ENCODE data around the gene TMEM263. TPM values are rescaled to one million over a fixed set of nuclear protein-coding genes. Genes with fewer than 3 reads are reported as not detected.

Gene TMEM263
- total and polyA plus RNA-seq, 2 donors (not counting 3 experiments of a cell fraction or from before 2014, with no cell fraction given), result 22.5 to 72.5 TPM

DNA sequence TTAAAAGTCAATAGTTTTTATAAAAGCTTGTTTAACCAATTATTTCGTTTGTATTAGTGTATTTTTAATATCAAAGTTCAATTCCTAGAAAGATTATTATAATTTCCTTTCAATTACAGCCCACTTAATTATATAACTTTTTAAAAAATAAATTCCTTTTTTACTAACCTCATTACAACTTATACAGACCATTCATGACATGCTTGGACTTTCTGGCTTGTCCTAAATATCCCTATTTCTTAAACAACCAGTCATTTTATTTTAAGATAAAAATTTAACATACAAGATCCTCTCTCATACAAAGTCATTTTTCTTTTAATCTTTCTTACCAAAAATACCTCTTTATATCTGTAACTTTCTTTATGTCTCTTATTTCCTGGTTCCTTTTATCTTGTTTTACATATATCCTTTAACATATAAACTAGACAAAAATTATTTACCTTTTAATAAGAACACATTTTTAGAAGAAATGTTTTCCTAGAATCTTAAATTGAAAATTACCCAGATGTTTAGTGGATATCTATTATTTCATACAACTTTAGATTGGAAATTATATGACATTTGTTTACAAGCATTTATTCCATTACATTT lies 10.4 kb upstream of the TMEM263 start:
- POLR2A ChIA-PET, result no interaction called here
- intact Hi-C loops (cut with micrococcal nuclease), result no loop called here
- no peak overlapping the region for H3K9ac ChIP-seq (replicated peaks; ENCODE audit: extremely low read depth, insufficient read depth, low read length)
- H3K4me3 ChIP-seq (replicated peaks in 1 of 3; ENCODE audit: insufficient read depth in 1 of 3, low read depth in 1 of 3, low read length in 3 of 3), result no peak overlapping the region
- no peak for TF ChIP-seq MYC (IDR thresholded peaks at IDR 0.05; ENCODE audit: low read depth, low read length)
- TF ChIP-seq FOS (IDR thresholded peaks at IDR 0.05; ENCODE audit: borderline replicate concordance, insufficient read depth, low read length), result no peak
- TF ChIP-seq, protein P1, sequence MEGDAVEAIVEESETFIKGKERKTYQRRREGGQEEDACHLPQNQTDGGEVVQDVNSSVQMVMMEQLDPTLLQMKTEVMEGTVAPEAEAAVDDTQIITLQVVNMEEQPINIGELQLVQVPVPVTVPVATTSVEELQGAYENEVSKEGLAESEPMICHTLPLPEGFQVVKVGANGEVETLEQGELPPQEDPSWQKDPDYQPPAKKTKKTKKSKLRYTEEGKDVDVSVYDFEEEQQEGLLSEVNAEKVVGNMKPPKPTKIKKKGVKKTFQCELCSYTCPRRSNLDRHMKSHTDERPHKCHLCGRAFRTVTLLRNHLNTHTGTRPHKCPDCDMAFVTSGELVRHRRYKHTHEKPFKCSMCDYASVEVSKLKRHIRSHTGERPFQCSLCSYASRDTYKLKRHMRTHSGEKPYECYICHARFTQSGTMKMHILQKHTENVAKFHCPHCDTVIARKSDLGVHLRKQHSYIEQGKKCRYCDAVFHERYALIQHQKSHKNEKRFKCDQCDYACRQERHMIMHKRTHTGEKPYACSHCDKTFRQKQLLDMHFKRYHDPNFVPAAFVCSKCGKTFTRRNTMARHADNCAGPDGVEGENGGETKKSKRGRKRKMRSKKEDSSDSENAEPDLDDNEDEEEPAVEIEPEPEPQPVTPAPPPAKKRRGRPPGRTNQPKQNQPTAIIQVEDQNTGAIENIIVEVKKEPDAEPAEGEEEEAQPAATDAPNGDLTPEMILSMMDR (IDR thresholded peaks at IDR 0.05; ENCODE audit: extremely low read depth in 1 of 2, insufficient read depth in 1 of 2, low read depth in 1 of 2, low read length in 2 of 2), result no peak
- no peak for TF ChIP-seq POLR2AphosphoS5 (IDR thresholded peaks at IDR 0.05; ENCODE audit: insufficient read depth, low read depth, low read length)
- TF ChIP-seq, protein P2, sequence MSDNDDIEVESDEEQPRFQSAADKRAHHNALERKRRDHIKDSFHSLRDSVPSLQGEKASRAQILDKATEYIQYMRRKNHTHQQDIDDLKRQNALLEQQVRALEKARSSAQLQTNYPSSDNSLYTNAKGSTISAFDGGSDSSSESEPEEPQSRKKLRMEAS (IDR thresholded peaks at IDR 0.05; ENCODE audit: insufficient read depth, insufficient read length), result no peak
- TF ChIP-seq EZH2 (IDR thresholded peaks at IDR 0.05; ENCODE audit: borderline replicate concordance, low read depth, low read length, severe bottlenecking), result no peak
- no peak for TF ChIP-seq GATA2 (IDR thresholded peaks at IDR 0.05; ENCODE audit: insufficient read depth, insufficient read length, low read depth, low read length)
- no peak for TF ChIP-seq POLR2A (IDR thresholded peaks at IDR 0.05; ENCODE audit: low read depth, low read length)
- TF ChIP-seq JUN (IDR thresholded peaks at IDR 0.05; ENCODE audit: borderline replicate concordance, insufficient read depth, insufficient read length, low read depth), result no peak
- H2AFZ ChIP-seq (ENCODE audit: low read depth, low read length), result no peak overlapping the region
- FAIRE-seq (no peak), DNase-seq (ENCODE audit: low read depth, low spot score) (no peak)
- no peaks in the 10 kb centered on the region for H3K36me3 ChIP-seq (ENCODE audit: control insufficient read depth in 2 of 2, extremely low read depth in 1 of 2, insufficient read depth in 2 of 2, low read length in 2 of 2)
- no peaks in the 10 kb centered on the region for H3K4me1 ChIP-seq (ENCODE audit: control insufficient read depth, extremely low read depth, insufficient read depth, low read length)
- BruUV-seq (replicated peaks), result no TSS peak
- dilution Hi-C loops (cut with MboI; ENCODE audit: extremely low pct_ligation_motif_present, low sequenced_read_pairs), result no loop called here
- H3K9me1 ChIP-seq (replicated peaks; ENCODE audit: control insufficient read depth, extremely low read depth, insufficient read depth, low read length), result no peaks in the 10 kb centered on the region
- H3K27ac ChIP-seq (ENCODE audit: insufficient read depth, low read depth, low read length), result no peak overlapping the region
- no peaks in the 10 kb centered on the region for H3K9me3 ChIP-seq (replicated peaks; ENCODE audit: control insufficient read depth, insufficient read depth, low read length)
- H3K79me2 ChIP-seq (ENCODE audit: control insufficient read depth, insufficient read depth, low read length), result no peaks in the 10 kb centered on the region
- H3K4me2 ChIP-seq (ENCODE audit: insufficient read depth, low read length), result no peak overlapping the region
- CTCF ChIA-PET, result no interaction called here
- no peaks in the 10 kb centered on the region for H4K20me1 ChIP-seq (replicated peaks; ENCODE audit: control insufficient read depth, extremely low read depth, insufficient read depth, low read length)
- peaks cover 5 to 6% of the 10 kb centered on the region in 2 experiments for H3K27me3 ChIP-seq (ENCODE audit: control insufficient read depth in 2 of 2, insufficient read depth in 2 of 2, low read length in 2 of 2)
